Endodermal cell (in vitro differentiated cells): ENCODE data around the gene SERPINF2. TPM values are rescaled to one million over a fixed set of nuclear protein-coding genes. Genes with fewer than 3 reads are reported as not detected.

Experiments
- DNase-seq: peaks from one replicate; pipeline ENCODE4 v3.0.0-alpha.2; 2017
- H3K27ac ChIP-seq: 2 replicates; pipeline ENCODE4 v1.5.1; 2013; ENCODE audit warnings: mild to moderate bottlenecking, low read depth, low read length, moderate library complexity
- H3K27me3 ChIP-seq: 2 replicates; pipeline ENCODE4 v1.6.1; 2013; ENCODE audit warnings: mild to moderate bottlenecking, low read length, moderate library complexity; ENCODE audit not compliant: insufficient read depth, control insufficient read depth, poor library complexity, severe bottlenecking
- H3K36me3 ChIP-seq: 2 replicates; pipeline ENCODE4 v1.7.0; 2013; ENCODE audit warnings: mild to moderate bottlenecking, low read length, moderate library complexity; ENCODE audit not compliant: control insufficient read depth, insufficient read depth
- H3K4me1 ChIP-seq: one replicate; pipeline ENCODE4 v1.7.0; 2013; ENCODE audit warnings: low read length; ENCODE audit not compliant: control insufficient read depth, insufficient read depth
- H3K4me3 ChIP-seq: 2 replicates; pipeline ENCODE4 v1.5.1; 2013; ENCODE audit warnings: mild to moderate bottlenecking, low read length, moderate library complexity
- H3K9ac ChIP-seq: 2 replicates; pipeline ENCODE4 v1.6.1; 2013; ENCODE audit warnings: mild to moderate bottlenecking, low read length, moderate library complexity; ENCODE audit not compliant: poor library complexity, severe bottlenecking; ENCODE audit errors: extremely low read depth
- H3K9me3 ChIP-seq: 2 replicates; pipeline ENCODE4 v1.6.1; 2013; ENCODE audit warnings: mild to moderate bottlenecking, low read length, moderate library complexity; ENCODE audit not compliant: control insufficient read depth
- H3K27ac Mint-ChIP-seq: 2 replicates; pipeline ENCODE4 v1.8.0; 2020; ENCODE audit warnings: mixed read lengths
- H3K27me3 Mint-ChIP-seq: 2 replicates; pipeline ENCODE4 v1.8.0; 2021; ENCODE audit warnings: mild to moderate bottlenecking, mixed read lengths; ENCODE audit not compliant: insufficient read depth
- H3K36me3 Mint-ChIP-seq: 2 replicates; pipeline ENCODE4 v1.8.0; 2020; ENCODE audit warnings: low read depth, mixed read lengths
- H3K4me1 Mint-ChIP-seq: 2 replicates; pipeline ENCODE4 v1.8.0; 2020; ENCODE audit warnings: mixed read lengths
- H3K4me3 Mint-ChIP-seq: 2 replicates; pipeline ENCODE4 v1.8.0; 2020; ENCODE audit warnings: mild to moderate bottlenecking, moderate library complexity, mixed read lengths
- H3K9me3 Mint-ChIP-seq: 2 replicates; pipeline ENCODE4 v1.8.0; 2020; ENCODE audit warnings: mild to moderate bottlenecking, mixed read lengths
- CTCF ChIP-seq: fragments of 200-600 bp; sonication (generic); conservative IDR thresholded peaks from 2 replicates; pipeline ENCODE4 v1.5.0; 2021; ENCODE audit warnings: antibody characterized with exemption, mild to moderate bottlenecking
- WGBS, 2 experiments: methylation state at CpG; one replicate each; pipeline versions ENCODE4 v1.1.5 to v1.1.7; 2013; ENCODE audit warnings: missing lambda C conversion rate in 2 of 2, mixed read lengths in 1 of 2; ENCODE audit not compliant: insufficient coverage in 1 of 2, insufficient read length in 1 of 2; 5-methylcytosine and 5-hydroxymethylcytosine counted together
- long read RNA-seq, 4 experiments: library from polyadenylated mRNA in 2 of 4; library from RNA in 1 of 4; library from capped mRNA in 1 of 4; stranded (forward) in 3 of 4; unstranded in 1 of 4; transcript quantifications; one replicate each; pipeline ENCODE4 v2.0.0, GENCODE V29; 2020 to 2021; ENCODE audit warnings: inconsistent platforms in 1 of 4
- polyA plus RNA-seq, 2 experiments: library from polyadenylated mRNA; stranded (reverse); fragments of 50-300 nt; gene quantifications; one replicate each; pipeline ENCODE4 v1.2.3, GENCODE V29; 2013
- total RNA-seq, 2 donors: library from RNA; stranded (reverse); fragmentation: NEBNext Ultra II Directional in 1 of 2; extraction: Animal tissue kit (Norgen Biotek cat#: 25700) in 1 of 2; gene quantifications; 2 replicates in 1 of 2; 3 replicates in 1 of 2; pipeline ENCODE4 v1.2.1, GENCODE V29; 2021

SERPINF2 gene
- total RNA-seq: 1 to 10 TPM in 1 of 2 donors, under 1 TPM in 1; 0.86 to 1.8 TPM
- polyA plus RNA-seq (2013, experiment 1 of 2): 0.50 TPM
- 0.41 TPM for polyA plus RNA-seq (2013, experiment 2 of 2)
- long read RNA-seq, experiment 1: 0 reads
- long read RNA-seq, experiment 2, partial matches to known transcripts: 1 of 1 reads
- long read RNA-seq, experiment 2, other reads (novel, unspliced or antisense): 0 of 1 reads
- long read RNA-seq, experiment 3, partial matches to known transcripts: 1 of 1 reads
- long read RNA-seq, experiment 3, other reads (novel, unspliced or antisense): 0 of 1 reads
- long read RNA-seq, experiment 4, partial matches to known transcripts: 0 of 2 reads
- long read RNA-seq, experiment 4, other reads (novel, unspliced or antisense): 2 of 2 reads

DNA sequence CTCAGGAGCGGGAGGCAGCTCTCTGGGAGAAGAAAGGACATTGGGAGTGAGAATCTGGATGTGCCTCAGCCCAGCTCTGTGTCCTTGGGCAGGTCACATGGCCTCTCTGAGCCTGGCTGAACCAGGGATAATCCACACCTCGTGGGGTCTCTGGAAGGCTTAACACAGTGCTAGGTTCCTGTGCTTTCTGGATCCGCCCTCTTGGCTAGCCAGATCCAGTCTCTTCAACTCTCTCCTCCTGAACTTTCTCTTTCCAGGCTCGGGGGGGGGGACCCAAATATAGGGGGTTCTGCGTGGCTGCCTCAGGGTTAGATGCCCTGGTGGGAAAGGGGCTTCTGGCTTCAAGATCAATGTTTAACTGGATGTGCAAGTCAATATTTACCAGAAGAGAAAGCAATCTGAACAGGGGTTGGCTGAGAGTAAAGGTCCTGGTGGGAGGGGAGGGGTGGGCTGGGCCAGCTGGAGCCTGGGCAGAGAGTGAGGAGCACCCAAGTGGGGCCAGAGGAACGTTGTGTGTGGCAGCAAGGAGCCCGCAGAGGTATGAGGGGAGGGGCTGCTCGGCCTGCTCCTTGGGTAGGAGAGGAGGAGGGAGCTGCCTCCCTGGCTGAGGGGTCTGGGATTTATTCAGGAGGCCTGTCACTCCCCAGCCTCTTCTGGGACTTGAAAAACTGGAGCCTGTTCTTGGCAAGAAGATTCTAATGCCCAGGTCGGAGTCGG lies at the start of gene SERPINF2:
TSS of gene SERPINF2 (plus strand) at position 501 of the 717 bp plus-strand sequence. CDS start 2,125 bp downstream, outside the sequence.
- H3K4me1 Mint-ChIP-seq: peaks cover 2% of the 10 kb centered on the region
- H3K36me3 ChIP-seq: peaks cover 4% of the 10 kb centered on the region
- 43 to 74% methylated on average over 3 to 10 of the region's 10 CpGs for WGBS, 2 experiments
- no peak within 1 kb of the TSS for H3K4me3 ChIP-seq
- no peak for DNase-seq
- H3K9me3 Mint-ChIP-seq: peaks cover 10% of the 10 kb centered on the region
- no peak within 1 kb of the TSS for H3K9ac ChIP-seq
- no peaks in the 10 kb centered on the region for H3K4me1 ChIP-seq
- H3K27ac ChIP-seq: no peak within 1 kb of the TSS
- H3K4me3 Mint-ChIP-seq: no peak within 1 kb of the TSS
- H3K27ac Mint-ChIP-seq: no peak within 1 kb of the TSS
- H3K36me3 Mint-ChIP-seq: peaks cover 11% of the 10 kb centered on the region
- no peak for TF ChIP-seq CTCF
- H3K27me3 Mint-ChIP-seq: peaks cover 1% of the 10 kb centered on the region
- H3K27me3 ChIP-seq: no peaks in the 10 kb centered on the region
- no peaks in the 10 kb centered on the region for H3K9me3 ChIP-seq

- no peaks in the 10 kb centered on the region for H3K27me3 ChIP-seq
- H3K36me3 Mint-ChIP-seq: no peaks in the 10 kb centered on the region
- H3K4me3 Mint-ChIP-seq: no peak overlapping the region
These were observed 49.3 kb upstream of the SERPINF2 start for GRCh38 chr17:1693339-1693738.

GRCh38 chr17:1695365-1695764 lies 47.3 kb upstream of the SERPINF2 start:
- WGBS, 2 experiments: 93 to 94% methylated on average over 6 to 8 of the region's 8 CpGs
- no peak overlapping the region for H3K4me3 ChIP-seq
- DNase-seq: no peak
- H3K27ac Mint-ChIP-seq: no peak overlapping the region
- no peaks in the 10 kb centered on the region for H3K36me3 Mint-ChIP-seq
- H3K36me3 ChIP-seq: no peaks in the 10 kb centered on the region
- no peaks in the 10 kb centered on the region for H3K27me3 ChIP-seq
- H3K27ac ChIP-seq: no peak overlapping the region
- H3K4me3 Mint-ChIP-seq: no peak overlapping the region
- H3K4me1 ChIP-seq: no peaks in the 10 kb centered on the region
- peaks cover 1% of the 10 kb centered on the region for H3K4me1 Mint-ChIP-seq
- no peak overlapping the region for H3K9ac ChIP-seq
- no peaks in the 10 kb centered on the region for H3K9me3 ChIP-seq
- peaks cover 6% of the 10 kb centered on the region for H3K27me3 Mint-ChIP-seq
- peaks cover 23% of the 10 kb centered on the region for H3K9me3 Mint-ChIP-seq
- TF ChIP-seq CTCF: no peak

More at GRCh38 chr17:1693339-1693738, 49.3 kb upstream of the SERPINF2 start:
- no peak overlapping the region for H3K4me3 ChIP-seq
- Mint-ChIP-seq H3K4me1 (peaks cover 1% of the 10 kb centered on the region), H3K27ac (no peak overlapping the region), H3K27me3 (peaks cover 6% of the 10 kb centered on the region), H3K9me3 (peaks cover 28% of the 10 kb centered on the region)
- TF ChIP-seq CTCF: no peak
- H3K9ac ChIP-seq: no peak overlapping the region
- H3K4me1 ChIP-seq: no peaks in the 10 kb centered on the region
- no peak for DNase-seq
- H3K27ac ChIP-seq: no peak overlapping the region
- 78 to 82% methylated on average over 6 to 7 of the region's 7 CpGs for WGBS, 2 experiments
- H3K9me3 ChIP-seq: no peaks in the 10 kb centered on the region
- no peaks in the 10 kb centered on the region for H3K36me3 ChIP-seq
